Gastroesophageal sphincter (tissue), 3 donors: ENCODE results near the gene PLA1A.

Experiments used
- CTCF ChIP-seq, 4 experiments: fragments of 200-600 bp in 2 of 4; fragments of 450-650 bp in 2 of 4; sonication (generic) in 1 of 4; IDR thresholded peaks; one replicate each; pipeline ENCODE4 v1.5.1; 2017 to 2019; ENCODE audit warnings: antibody characterized with exemption in 4 of 4, mild to moderate bottlenecking in 2 of 4, moderate library complexity in 2 of 4
- EP300 ChIP-seq: sonication (generic); formaldehyde crosslinking; IDR thresholded peaks from one replicate; pipeline ENCODE4 v1.6.1; 2017; ENCODE audit warnings: antibody characterized with exemption, mild to moderate bottlenecking
- POLR2A ChIP-seq, 2 donors: fragments of 450-650 bp; IDR thresholded peaks; one replicate each; pipeline ENCODE4 v1.6.1; 2017; ENCODE audit warnings: antibody characterized with exemption in 2 of 2, mild to moderate bottlenecking in 2 of 2, moderate library complexity in 1 of 2
- POLR2AphosphoS5 ChIP-seq: sonication (generic); formaldehyde crosslinking; IDR thresholded peaks from one replicate; pipeline ENCODE4 v1.6.1; 2017; ENCODE audit warnings: antibody characterized with exemption

- TF ChIP-seq CTCF (IDR thresholded peaks at IDR 0.05) (no peak), POLR2AphosphoS5 (no peak), POLR2A (IDR thresholded peaks at IDR 0.05) (no peak), EP300 (no peak)
Measured at GRCh38 chr3:119630880-119631329, 33.2 kb downstream of the PLA1A start.
